Mesenchymal stem cell (in vitro differentiated cells and primary cell): ENCODE results near the gene CDKN2B-AS1.
A peak's percentile ranks its signal among the peaks of the same experiment; 100 is the strongest.

ENCODE experiments used
- DNase-seq: peaks from one replicate; pipeline ENCODE4 v3.0.0-alpha.2; 2013
- H2AFZ ChIP-seq: one replicate; pipeline ENCODE4 v1.6.1; 2013; ENCODE audit warnings: low read depth, mild to moderate bottlenecking, control low read depth, inconsistent platforms, low read length, moderate library complexity
- H2AK5ac ChIP-seq: 2 replicates; pipeline ENCODE4 v1.6.1; 2013; ENCODE audit warnings: low read length, moderate library complexity, mild to moderate bottlenecking, inconsistent platforms; ENCODE audit not compliant: severe bottlenecking
- H2BK120ac ChIP-seq: one replicate; pipeline ENCODE4 v1.6.1; 2013; ENCODE audit warnings: low read depth, mild to moderate bottlenecking, inconsistent platforms, low read length, moderate library complexity
- H2BK12ac ChIP-seq, 2 experiments: one replicate each; pipeline ENCODE4 v1.6.1; 2013; ENCODE audit warnings: inconsistent platforms in 2 of 2, low read length in 2 of 2, mild to moderate bottlenecking in 2 of 2, moderate library complexity in 2 of 2, control low read depth in 1 of 2
- H2BK15ac ChIP-seq: one replicate; pipeline ENCODE4 v1.6.1; 2013; ENCODE audit warnings: mild to moderate bottlenecking, low read depth, inconsistent platforms; ENCODE audit not compliant: poor library complexity, severe bottlenecking
- H2BK5ac ChIP-seq: 2 replicates; pipeline ENCODE4 v1.6.1; 2013; ENCODE audit warnings: low read depth, mild to moderate bottlenecking, low read length, control low read depth, inconsistent platforms; ENCODE audit not compliant: poor library complexity, severe bottlenecking
- H3K14ac ChIP-seq, 2 experiments: one replicate each; pipeline ENCODE4 v1.6.1; 2013; ENCODE audit warnings: inconsistent platforms in 2 of 2, low read length in 2 of 2, control low read depth in 1 of 2, mild to moderate bottlenecking in 1 of 2, moderate library complexity in 1 of 2
- H3K18ac ChIP-seq, 2 experiments: one replicate each; pipeline ENCODE4 v1.6.1; 2013; ENCODE audit warnings: inconsistent platforms in 2 of 2, low read length in 2 of 2, control low read depth in 1 of 2, low read depth in 1 of 2, mild to moderate bottlenecking in 1 of 2
- H3K23ac ChIP-seq, 2 experiments: one replicate each; pipeline ENCODE4 v1.6.1; 2013; ENCODE audit warnings: inconsistent platforms in 2 of 2, low read length in 2 of 2, mild to moderate bottlenecking in 2 of 2, moderate library complexity in 2 of 2, control low read depth in 1 of 2
- H3K27ac ChIP-seq: 2 replicates; pipeline ENCODE4 v1.5.1; 2013; ENCODE audit warnings: mild to moderate bottlenecking, moderate library complexity, low read length, control low read depth, inconsistent platforms; ENCODE audit not compliant: poor library complexity, severe bottlenecking
- H3K27me3 ChIP-seq, 2 experiments: 2 replicates each; pipeline versions ENCODE4 v1.6.1 to v1.7.0; 2013; ENCODE audit warnings: low read length in 2 of 2, mild to moderate bottlenecking in 2 of 2, moderate library complexity in 2 of 2, control low read depth in 1 of 2, inconsistent platforms in 1 of 2; ENCODE audit not compliant: control insufficient read depth in 1 of 2, insufficient read depth in 1 of 2
- H3K36me3 ChIP-seq, 2 experiments: 2 replicates each; pipeline versions ENCODE4 v1.6.1 to v1.7.0; 2013; ENCODE audit warnings: low read length in 2 of 2, control low read depth in 1 of 2, inconsistent platforms in 1 of 2, low read depth in 1 of 2, mild to moderate bottlenecking in 1 of 2; ENCODE audit not compliant: insufficient read depth in 2 of 2, control insufficient read depth in 1 of 2
- H3K4ac ChIP-seq, 2 experiments: one replicate each; pipeline ENCODE4 v1.6.1; 2013; ENCODE audit warnings: inconsistent platforms in 2 of 2, low read length in 2 of 2, mild to moderate bottlenecking in 2 of 2, moderate library complexity in 2 of 2, control low read depth in 1 of 2, low read depth in 1 of 2
- H3K4me1 ChIP-seq: 2 replicates; pipeline ENCODE4 v1.6.1; 2013; ENCODE audit warnings: low read depth, low read length, control low read depth; ENCODE audit not compliant: control insufficient read depth, insufficient read depth
- H3K4me2 ChIP-seq: 2 replicates; pipeline ENCODE4 v1.6.1; 2013; ENCODE audit warnings: low read length, mild to moderate bottlenecking, inconsistent platforms; ENCODE audit not compliant: poor library complexity, severe bottlenecking
- H3K4me3 ChIP-seq, 2 experiments: 2 replicates each; pipeline versions ENCODE4 v1.5.1 to v1.7.0; 2013; ENCODE audit warnings: low read length in 2 of 2, mild to moderate bottlenecking in 2 of 2, control low read depth in 1 of 2, low read depth in 1 of 2; ENCODE audit not compliant: insufficient read depth in 1 of 2
- H3K79me1 ChIP-seq: replicated peaks from 2 replicates; pipeline ENCODE4 v1.6.1; 2013; ENCODE audit warnings: mild to moderate bottlenecking, control low read depth, low read length, inconsistent platforms; ENCODE audit not compliant: poor library complexity, severe bottlenecking
- H3K9ac ChIP-seq: 2 replicates; pipeline ENCODE4 v1.7.0; 2013; ENCODE audit warnings: mild to moderate bottlenecking, low read length, moderate library complexity
- H3K9me3 ChIP-seq: 2 replicates; pipeline ENCODE4 v1.7.0; 2013; ENCODE audit warnings: mild to moderate bottlenecking, low read length; ENCODE audit not compliant: control insufficient read depth
- H4K8ac ChIP-seq: one replicate; pipeline ENCODE4 v1.6.1; 2013; ENCODE audit warnings: inconsistent platforms, mild to moderate bottlenecking, low read length, moderate library complexity
- H4K91ac ChIP-seq: one replicate; pipeline ENCODE4 v1.6.1; 2013; ENCODE audit warnings: mild to moderate bottlenecking, low read length, inconsistent platforms
- WGBS: methylation state at CpG from one replicate; pipeline ENCODE4 v1.1.7; 2013; ENCODE audit warnings: mixed read lengths; 5-methylcytosine and 5-hydroxymethylcytosine counted together

The CDKN2B-AS1 gene

DNA sequence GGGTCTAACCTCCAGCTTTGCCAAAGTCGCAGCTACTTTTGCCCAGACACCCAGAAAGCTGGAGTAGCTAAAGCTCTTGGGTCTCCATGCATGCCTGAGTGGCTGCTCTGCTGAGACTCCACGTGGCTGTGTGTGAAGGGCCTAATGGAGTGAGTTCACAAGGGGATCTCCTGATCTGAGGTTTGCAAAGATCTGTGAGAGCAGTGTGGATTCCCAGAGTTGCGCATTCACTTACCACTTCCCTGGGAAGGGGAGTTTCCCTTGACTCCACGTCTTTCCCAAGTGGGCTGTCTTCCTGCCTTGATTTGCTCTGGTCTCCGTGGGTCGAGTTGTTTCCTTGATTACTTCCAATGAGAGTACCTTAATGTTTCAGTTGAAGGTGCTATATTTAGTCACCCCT, 32.1 kb downstream of the CDKN2B-AS1 start:
- Histone ChIP-seq H3K27me3 (no peaks in the 10 kb centered on the region), H3K79me1 (peaks cover 30% of the 10 kb centered on the region), H3K4me2 (no peak overlapping the region), H3K36me3 (peaks cover 0 to 9% of the 10 kb centered on the region in 2 experiments), H4K8ac (no peak overlapping the region), H3K4me3 (no peak overlapping the region), H2BK12ac (no peak overlapping the region), H3K27ac (no peak overlapping the region), H3K4ac (no peak overlapping the region), H2BK15ac (no peak overlapping the region), H2AFZ (no peak overlapping the region), H3K14ac (no peak overlapping the region), H3K9me3 (no peaks in the 10 kb centered on the region), H3K9ac (no peak overlapping the region), H3K18ac (peak overlapping the region in 1 of 2 experiments; percentile 73), H4K91ac (no peak overlapping the region), H2BK5ac (no peak overlapping the region), H2BK120ac (no peak overlapping the region), H3K23ac (no peak overlapping the region), H2AK5ac (no peak overlapping the region), H3K4me1 (peaks cover 2% of the 10 kb centered on the region)
- DNase-seq, result peak; percentile 56
- WGBS, result 71% methylated on average over 6 of the region's 6 CpGs

DNA sequence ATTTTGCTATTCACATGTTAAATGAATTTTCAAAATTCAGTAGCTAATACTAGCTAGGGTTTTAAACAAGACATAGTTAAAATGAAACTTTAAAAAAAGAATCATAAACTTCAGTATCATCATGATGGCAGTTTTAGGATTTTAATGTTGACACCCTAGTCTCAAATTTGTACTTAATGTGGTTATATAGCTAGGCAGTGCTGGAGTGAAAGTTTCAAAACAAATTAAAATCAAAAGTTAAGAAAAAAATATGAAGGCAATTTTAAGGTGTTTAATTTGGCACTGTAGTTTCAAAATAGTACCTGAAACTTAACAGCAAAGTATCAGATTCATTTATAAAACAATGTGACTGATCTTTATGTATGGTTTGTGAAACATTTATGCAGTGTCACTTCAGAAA, 33.8 kb downstream of the CDKN2B-AS1 start:
- no peak for DNase-seq
- Histone ChIP-seq H4K8ac (no peak overlapping the region), H2BK120ac (no peak overlapping the region), H4K91ac (no peak overlapping the region), H3K4me2 (no peak overlapping the region), H3K36me3 (peaks cover 6 to 9% of the 10 kb centered on the region in 2 experiments), H3K27me3 (no peaks in the 10 kb centered on the region), H2BK12ac (no peak overlapping the region), H3K4me1 (peaks cover 2% of the 10 kb centered on the region), H3K14ac (no peak overlapping the region), H3K9ac (no peak overlapping the region), H3K9me3 (no peaks in the 10 kb centered on the region), H2AK5ac (no peak overlapping the region), H2BK15ac (no peak overlapping the region), H2BK5ac (no peak overlapping the region), H3K79me1 (peaks cover 29% of the 10 kb centered on the region), H3K18ac (no peak overlapping the region), H2AFZ (no peak overlapping the region), H3K23ac (no peak overlapping the region), H3K4me3 (no peak overlapping the region), H3K4ac (no peak overlapping the region), H3K27ac (no peak overlapping the region)

DNA sequence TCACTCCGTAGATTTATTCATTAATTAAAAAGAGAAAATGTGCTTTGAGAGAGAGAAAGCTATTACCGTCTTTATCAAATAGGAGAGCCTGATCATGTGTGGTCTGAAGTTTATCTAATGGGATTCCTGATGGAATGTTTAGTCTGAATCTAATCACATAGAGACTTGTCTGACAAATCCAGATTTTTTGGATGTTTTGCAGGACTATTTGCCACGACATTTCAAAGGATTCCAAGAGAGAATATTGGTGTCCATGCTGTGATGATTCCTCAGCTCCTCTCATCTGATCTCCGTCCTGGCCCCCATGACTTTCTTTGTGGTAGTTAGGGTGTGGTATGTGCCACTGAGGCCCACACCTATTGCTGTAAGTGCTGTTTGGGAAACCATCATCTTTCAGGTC, 34.6 kb downstream of the CDKN2B-AS1 start:
- H4K8ac ChIP-seq, result no peak overlapping the region
- H3K4ac ChIP-seq, result no peak overlapping the region
- H3K23ac ChIP-seq, result no peak overlapping the region
- no peak overlapping the region for H2AFZ ChIP-seq
- H3K4me3 ChIP-seq, result no peak overlapping the region
- no peak overlapping the region for H3K27ac ChIP-seq
- H2BK15ac ChIP-seq, result no peak overlapping the region
- H3K4me1 ChIP-seq, result peaks cover 2% of the 10 kb centered on the region
- no peak overlapping the region for H3K9ac ChIP-seq
- H3K4me2 ChIP-seq, result no peak overlapping the region
- peak overlapping the region; percentile 48 for H4K91ac ChIP-seq
- no peak for DNase-seq
- H3K14ac ChIP-seq, result no peak overlapping the region
- no peak overlapping the region for H2BK12ac ChIP-seq
- H2AK5ac ChIP-seq, result no peak overlapping the region
- WGBS, result 85% methylated on average over 4 of the region's 4 CpGs
- no peak overlapping the region for H3K18ac ChIP-seq
- no peak overlapping the region for H2BK5ac ChIP-seq
- peaks cover 8 to 10% of the 10 kb centered on the region in 2 experiments for H3K36me3 ChIP-seq
- H2BK120ac ChIP-seq, result peak overlapping the region; percentile 89
- peaks cover 24% of the 10 kb centered on the region for H3K79me1 ChIP-seq
- H3K9me3 ChIP-seq, result no peaks in the 10 kb centered on the region
- H3K27me3 ChIP-seq, result no peaks in the 10 kb centered on the region

DNA sequence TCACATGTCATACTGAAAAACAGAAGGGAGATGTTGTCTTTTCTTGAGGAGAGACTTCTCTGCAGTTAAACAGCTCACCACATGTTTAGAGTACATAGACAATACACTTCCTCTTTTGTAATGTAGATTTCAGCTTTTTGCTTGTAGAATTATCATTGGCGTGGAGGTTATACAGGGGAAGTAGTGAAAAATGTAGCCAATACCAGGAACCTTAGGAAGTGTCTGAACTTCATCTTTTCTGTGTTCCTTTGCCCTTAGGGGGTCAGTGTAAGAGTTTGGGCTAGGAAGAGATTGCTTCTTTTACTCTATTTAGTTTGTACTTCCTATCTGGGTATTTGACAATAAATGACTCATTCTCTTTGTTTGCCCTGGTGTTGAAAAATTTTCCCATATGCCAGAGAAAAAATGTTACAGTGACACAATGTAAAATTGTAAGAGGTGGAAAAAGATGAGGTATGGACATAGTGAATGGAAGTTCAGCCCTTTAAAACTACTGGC, 35.6 kb downstream of the CDKN2B-AS1 start:
- no peak overlapping the region for H3K4ac ChIP-seq
- H3K9me3 ChIP-seq, result no peaks in the 10 kb centered on the region
- H4K8ac ChIP-seq, result no peak overlapping the region
- H2BK15ac ChIP-seq, result no peak overlapping the region
- H2AFZ ChIP-seq, result no peak overlapping the region
- no peak overlapping the region for H4K91ac ChIP-seq
- H2BK12ac ChIP-seq, result no peak overlapping the region
- peak overlapping the region; percentile 65 for H3K9ac ChIP-seq
- no peak overlapping the region for H3K14ac ChIP-seq
- H2BK5ac ChIP-seq, result no peak overlapping the region
- no peak overlapping the region for H3K4me2 ChIP-seq
- no peaks in the 10 kb centered on the region for H3K27me3 ChIP-seq
- no peaks in the 10 kb centered on the region for H3K4me1 ChIP-seq
- peak; percentile 88 for DNase-seq
- no peak overlapping the region for H3K4me3 ChIP-seq
- 13% methylated on average over 1 of the region's 1 CpG for WGBS
- H3K79me1 ChIP-seq, result peaks cover 16% of the 10 kb centered on the region
- peak overlapping the region; percentile 19 for H3K27ac ChIP-seq
- H3K23ac ChIP-seq, result no peak overlapping the region
- peaks cover 2 to 10% of the 10 kb centered on the region in 2 experiments for H3K36me3 ChIP-seq
- no peak overlapping the region for H3K18ac ChIP-seq
- no peak overlapping the region for H2AK5ac ChIP-seq
- no peak overlapping the region for H2BK120ac ChIP-seq
